Osteocyte (in vitro differentiated cells): ENCODE measurements around the gene FFAR2. TPM values are rescaled to one million over a fixed set of nuclear protein-coding genes. Genes with fewer than 3 reads are reported as not detected.

ENCODE experiments used
- DNase-seq: peaks from one replicate; pipeline ENCODE4 v3.0.0; 2021; ENCODE audit warnings: mixed read lengths; ENCODE audit not compliant: unreplicated experiment; ENCODE audit errors: extremely low spot score
- H3K27ac Mint-ChIP-seq: one replicate; pipeline ENCODE4 v1.8.0; 2021; ENCODE audit warnings: mild to moderate bottlenecking, mixed read lengths; ENCODE audit not compliant: unreplicated experiment
- H3K27me3 Mint-ChIP-seq: one replicate; pipeline ENCODE4 v1.8.0; 2021; ENCODE audit warnings: mixed read lengths; ENCODE audit not compliant: unreplicated experiment
- H3K36me3 Mint-ChIP-seq: one replicate; pipeline ENCODE4 v1.8.0; 2021; ENCODE audit warnings: mixed read lengths; ENCODE audit not compliant: unreplicated experiment
- H3K4me1 Mint-ChIP-seq: one replicate; pipeline ENCODE4 v1.8.0; 2021; ENCODE audit warnings: mixed read lengths; ENCODE audit not compliant: unreplicated experiment
- H3K4me3 Mint-ChIP-seq: one replicate; pipeline ENCODE4 v1.8.0; 2021; ENCODE audit warnings: mild to moderate bottlenecking, moderate library complexity, mixed read lengths; ENCODE audit not compliant: unreplicated experiment
- H3K9me3 Mint-ChIP-seq: one replicate; pipeline ENCODE4 v1.8.0; 2021; ENCODE audit warnings: mixed read lengths; ENCODE audit not compliant: unreplicated experiment
- total RNA-seq: library from RNA; stranded (reverse); gene quantifications from 2 replicates; pipeline ENCODE4 v1.2.1, GENCODE V29; 2021
- TF ChIP-seq, protein P1 (sequence below): fragments of 200-600 bp; sonication (generic); IDR thresholded peaks from 2 replicates; pipeline ENCODE4 v1.5.0; 2021; ENCODE audit warnings: antibody characterized with exemption, mild to moderate bottlenecking, moderate library complexity

Gene FFAR2
- total RNA-seq, 1 donor from 2014 or later = not detected

DNA sequence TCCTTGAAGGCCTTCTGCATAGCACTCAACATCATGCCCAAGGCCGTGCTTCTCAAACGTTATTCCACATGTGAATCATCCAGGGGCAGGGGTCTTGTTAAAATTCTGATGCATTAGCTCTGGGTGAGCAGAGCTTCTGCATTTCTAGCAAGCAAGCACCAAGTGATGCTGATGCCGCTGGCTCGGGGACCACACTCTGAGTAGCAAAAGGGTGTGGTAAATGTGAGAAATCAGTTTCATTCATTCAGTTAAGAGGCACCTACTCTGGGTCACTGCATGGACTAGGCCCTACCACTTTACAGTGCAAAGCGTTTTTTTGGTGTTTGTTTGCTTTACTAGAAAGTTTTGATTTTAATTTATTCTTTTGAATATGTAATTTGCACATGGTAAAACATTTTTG is 35.0 kb downstream of the FFAR2 start:
- H3K27ac Mint-ChIP-seq = no peak overlapping the region
- no peaks in the 10 kb centered on the region for H3K4me1 Mint-ChIP-seq
- peaks cover 11% of the 10 kb centered on the region for H3K27me3 Mint-ChIP-seq
- no peaks in the 10 kb centered on the region for H3K36me3 Mint-ChIP-seq
- TF ChIP-seq, protein P1, sequence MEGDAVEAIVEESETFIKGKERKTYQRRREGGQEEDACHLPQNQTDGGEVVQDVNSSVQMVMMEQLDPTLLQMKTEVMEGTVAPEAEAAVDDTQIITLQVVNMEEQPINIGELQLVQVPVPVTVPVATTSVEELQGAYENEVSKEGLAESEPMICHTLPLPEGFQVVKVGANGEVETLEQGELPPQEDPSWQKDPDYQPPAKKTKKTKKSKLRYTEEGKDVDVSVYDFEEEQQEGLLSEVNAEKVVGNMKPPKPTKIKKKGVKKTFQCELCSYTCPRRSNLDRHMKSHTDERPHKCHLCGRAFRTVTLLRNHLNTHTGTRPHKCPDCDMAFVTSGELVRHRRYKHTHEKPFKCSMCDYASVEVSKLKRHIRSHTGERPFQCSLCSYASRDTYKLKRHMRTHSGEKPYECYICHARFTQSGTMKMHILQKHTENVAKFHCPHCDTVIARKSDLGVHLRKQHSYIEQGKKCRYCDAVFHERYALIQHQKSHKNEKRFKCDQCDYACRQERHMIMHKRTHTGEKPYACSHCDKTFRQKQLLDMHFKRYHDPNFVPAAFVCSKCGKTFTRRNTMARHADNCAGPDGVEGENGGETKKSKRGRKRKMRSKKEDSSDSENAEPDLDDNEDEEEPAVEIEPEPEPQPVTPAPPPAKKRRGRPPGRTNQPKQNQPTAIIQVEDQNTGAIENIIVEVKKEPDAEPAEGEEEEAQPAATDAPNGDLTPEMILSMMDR = no peak
- no peaks in the 10 kb centered on the region for H3K9me3 Mint-ChIP-seq
- no peak for DNase-seq
- no peak overlapping the region for H3K4me3 Mint-ChIP-seq

DNA sequence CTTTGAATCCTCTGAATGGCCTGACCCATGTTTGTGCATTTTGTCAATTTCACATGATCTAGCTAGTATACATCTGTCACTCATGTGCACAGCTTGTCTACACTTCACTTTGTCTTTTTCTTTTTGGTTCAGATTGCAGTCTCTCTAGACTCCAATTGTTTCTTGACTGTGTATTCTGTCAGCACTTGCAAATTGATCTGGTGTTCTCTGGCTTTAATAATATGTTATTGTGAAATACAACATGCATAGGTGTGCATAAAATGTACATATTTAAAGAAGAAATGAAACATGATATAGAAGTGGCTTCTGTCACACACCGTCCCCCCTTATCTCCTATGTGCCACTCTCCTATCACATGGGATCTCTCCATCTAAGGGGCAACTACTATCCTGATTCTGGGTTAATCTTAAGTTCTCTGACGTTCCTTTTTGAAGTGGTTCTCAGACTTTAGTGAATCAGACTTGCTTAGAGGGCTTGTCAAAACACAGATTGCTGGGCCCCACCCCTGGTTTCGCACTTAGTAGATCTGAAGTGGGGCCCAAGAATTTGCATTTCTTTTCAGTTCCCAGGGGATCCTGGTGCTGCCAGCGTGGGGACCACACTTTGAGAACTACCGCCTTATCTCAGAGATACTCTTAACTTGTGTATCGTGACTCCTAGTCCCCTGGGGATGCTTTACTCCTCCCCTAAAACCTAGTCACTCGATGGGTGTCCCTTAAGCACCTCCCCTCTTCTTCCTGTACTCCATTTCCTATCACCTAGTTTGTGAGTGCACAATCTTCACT is 36.4 kb downstream of the FFAR2 start:
- H3K36me3 Mint-ChIP-seq = no peaks in the 10 kb centered on the region
- TF ChIP-seq, protein P1 = no peak

DNA sequence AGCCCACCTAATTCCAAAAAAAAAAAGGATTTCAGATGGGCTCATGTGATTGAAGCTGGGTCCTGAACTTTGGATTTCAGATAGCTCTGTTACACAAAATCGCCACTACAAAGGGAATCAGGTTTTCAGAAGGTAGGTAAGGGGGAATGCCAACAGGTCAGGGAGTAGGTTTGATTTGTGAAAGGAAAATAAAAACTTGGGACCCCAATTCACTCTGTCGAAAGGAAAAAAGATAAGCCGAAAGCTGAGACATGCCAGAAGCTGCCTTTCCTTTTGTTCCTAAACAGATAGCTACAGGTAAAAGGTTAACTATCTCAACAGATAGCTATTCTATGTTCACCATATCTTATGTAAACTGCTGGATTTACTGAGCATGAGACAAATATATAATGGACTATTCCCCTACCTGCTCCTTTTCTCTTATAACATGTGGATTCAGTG is 38.2 kb downstream of the FFAR2 start:
- TF ChIP-seq, protein P1 = no peak
- DNase-seq = no peak
- no peaks in the 10 kb centered on the region for H3K4me1 Mint-ChIP-seq
- no peak overlapping the region for H3K27ac Mint-ChIP-seq
- H3K9me3 Mint-ChIP-seq = no peaks in the 10 kb centered on the region
- H3K27me3 Mint-ChIP-seq = peaks cover 23% of the 10 kb centered on the region
- H3K4me3 Mint-ChIP-seq = no peak overlapping the region
- H3K36me3 Mint-ChIP-seq = no peaks in the 10 kb centered on the region

More for the DNA sequence above, 36.4 kb downstream of the FFAR2 start:
- DNase-seq = no peak
- Mint-ChIP-seq H3K4me3 (no peak overlapping the region), H3K9me3 (no peaks in the 10 kb centered on the region), H3K27me3 (peaks cover 11% of the 10 kb centered on the region), H3K4me1 (no peaks in the 10 kb centered on the region), H3K27ac (no peak overlapping the region)

DNA sequence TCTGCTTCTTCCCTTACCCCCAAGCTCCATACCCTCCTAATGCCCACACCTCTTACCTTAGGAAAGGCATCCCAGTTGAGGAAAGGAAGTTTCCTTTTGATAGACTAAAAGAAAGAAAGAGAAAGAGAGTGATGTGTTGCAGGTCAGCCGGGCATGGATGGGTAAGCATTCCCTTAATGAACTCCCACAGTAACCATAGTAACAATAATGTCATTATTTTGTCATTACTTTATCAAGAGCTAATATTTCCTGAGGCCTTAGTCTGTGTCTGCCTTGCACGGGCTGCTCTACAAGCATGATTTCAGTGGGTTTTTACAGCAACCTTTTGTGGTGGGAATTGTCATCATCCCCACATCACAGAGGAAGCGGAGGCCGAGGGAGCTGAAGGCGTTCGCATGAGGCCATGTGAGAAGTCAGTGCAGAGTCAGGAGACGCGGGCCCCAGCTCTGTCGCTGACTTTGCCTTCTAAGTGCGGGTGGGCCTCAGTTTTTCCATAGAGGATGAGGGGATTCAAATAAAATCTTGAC is 39.7 kb downstream of the FFAR2 start:
- TF ChIP-seq, protein P1 = no peak
- Mint-ChIP-seq H3K27me3 (peaks cover 25% of the 10 kb centered on the region), H3K27ac (no peak overlapping the region)

DNA sequence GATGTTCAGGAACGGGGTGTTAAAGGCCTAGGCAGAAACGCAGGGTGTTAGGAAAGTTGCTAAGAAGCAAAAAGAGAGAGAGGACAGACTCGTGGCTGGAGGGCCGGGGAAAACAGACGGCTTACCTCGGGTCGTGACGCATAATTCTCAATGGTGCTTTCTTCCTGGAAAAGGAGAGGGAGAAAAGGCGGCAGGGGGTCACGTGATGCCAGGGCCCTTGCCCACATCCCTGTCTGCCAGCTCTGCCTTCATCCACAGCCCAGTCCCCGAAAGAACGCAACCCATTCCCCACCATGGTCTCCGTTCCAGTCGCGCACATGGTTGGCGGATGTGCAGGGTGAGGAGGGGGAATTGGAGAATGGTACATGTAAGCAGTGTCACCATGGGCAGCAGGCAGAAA is 40.6 kb downstream of the FFAR2 start:
- peaks cover 32% of the 10 kb centered on the region for H3K27me3 Mint-ChIP-seq
- no peak for DNase-seq
- H3K4me1 Mint-ChIP-seq = no peaks in the 10 kb centered on the region
- TF ChIP-seq, protein P1 = no peak
- no peak overlapping the region for H3K27ac Mint-ChIP-seq
- no peaks in the 10 kb centered on the region for H3K9me3 Mint-ChIP-seq
- H3K36me3 Mint-ChIP-seq = no peaks in the 10 kb centered on the region
- no peak overlapping the region for H3K4me3 Mint-ChIP-seq

More for the DNA sequence above, 39.7 kb downstream of the FFAR2 start:
- H3K4me1 Mint-ChIP-seq = no peaks in the 10 kb centered on the region
- H3K9me3 Mint-ChIP-seq = no peaks in the 10 kb centered on the region
- H3K4me3 Mint-ChIP-seq = no peak overlapping the region
- no peaks in the 10 kb centered on the region for H3K36me3 Mint-ChIP-seq
- DNase-seq = no peak
